H1 (cell line): Measurements from ENCODE around the gene GABRA4. TPM values are rescaled to one million over a fixed set of nuclear protein-coding genes. Genes with fewer than 3 reads are reported as not detected.

Source experiments
- CBX8 ChIP-seq: fragments of 300-800, 300-1000 bp; sonication (generic); IDR thresholded peaks from 2 replicates; pipeline ENCODE4 v1.7.1; 2016; ENCODE audit warnings: low read depth, low read length, borderline replicate concordance
- CTCF ChIP-seq, 3 experiments: IDR thresholded peaks; 1 replicate in 2 of 3; 2 replicates in 1 of 3; pipeline versions ENCODE4 v1.5.1 to v1.6.1; 2011; ENCODE audit warnings: low read length in 3 of 3, mild to moderate bottlenecking in 3 of 3, inconsistent platforms in 2 of 3, low read depth in 1 of 3, moderate library complexity in 1 of 3; ENCODE audit not compliant: insufficient read depth in 1 of 3; ENCODE audit errors: control extremely low read depth in 1 of 3
- JUN ChIP-seq: IDR thresholded peaks from 2 replicates; pipeline ENCODE4 v1.6.1; 2011; ENCODE audit warnings: low read depth, mild to moderate bottlenecking, improper control_type of control experiment, low read length
- NANOG ChIP-seq: IDR thresholded peaks from 2 replicates; pipeline ENCODE4 v1.6.1; 2011; ENCODE audit warnings: low read length, low read depth, mild to moderate bottlenecking, inconsistent platforms; ENCODE audit not compliant: insufficient read depth, poor library complexity, severe bottlenecking
- POLR2A ChIP-seq, 2 experiments: IDR thresholded peaks; 1 replicate in 1 of 2; 2 replicates in 1 of 2; pipeline ENCODE4 v1.6.1; 2011; ENCODE audit warnings: low read depth in 2 of 2, low read length in 2 of 2, mild to moderate bottlenecking in 2 of 2; ENCODE audit errors: control extremely low read depth in 1 of 2
- POU5F1 ChIP-seq: IDR thresholded peaks from 2 replicates; pipeline ENCODE4 v1.6.1; 2011; ENCODE audit warnings: low read depth, mild to moderate bottlenecking, low read length, moderate library complexity
- SAP30 ChIP-seq: fragments of 300-600 bp; sonication (generic); IDR thresholded peaks from 2 replicates; pipeline ENCODE4 v1.7.1; 2012; ENCODE audit warnings: low read length, moderate library complexity, mild to moderate bottlenecking, inconsistent platforms; ENCODE audit not compliant: insufficient read depth, insufficient replicate concordance
- TAF7 ChIP-seq: optimal IDR thresholded peaks from 2 replicates; pipeline ENCODE3; 2011; ENCODE audit warnings: low read depth, mild to moderate bottlenecking, inconsistent platforms, low read length, moderate library complexity, borderline replicate concordance
- polyA plus RNA-seq, 7 experiments: library from polyadenylated mRNA; depleted of rRNA in 3 of 7; stranded (reverse) in 5 of 7; unstranded in 2 of 7; fragments of >200 nt in 5 of 7; fragments of 200-250 nt in 2 of 7; gene quantifications; 1 replicate in 5 of 7; 2 replicates in 1 of 7; 4 replicates in 1 of 7; pipeline versions ENCODE4 v1.2.1 to v1.2.3, GENCODE V29; 2011 to 2013; ENCODE audit warnings: missing spikeins in 2 of 7, mixed read lengths in 2 of 7
- total RNA-seq: library from RNA; stranded (reverse); fragmentation: NEBNext Ultra II Directional; extraction: Animal tissue kit (Norgen Biotek cat#: 25700); gene quantifications from 2 replicates; pipeline ENCODE4 v1.2.1, GENCODE V29; 2021
- TF ChIP-seq, protein P1 (sequence below): fragments of 300-600 bp; sonication (generic); IDR thresholded peaks from 2 replicates; pipeline ENCODE4 v1.7.1; 2012; ENCODE audit warnings: low read length, moderate library complexity, mild to moderate bottlenecking, inconsistent platforms; ENCODE audit not compliant: insufficient replicate concordance

Gene GABRA4
- total and polyA plus RNA-seq, 2 of the 8 experiments (the other 6 are each of a cell fraction or from before 2014, with no cell fraction given) = 0.09 to 0.37 TPM

GRCh38 chr4:46874811-46875210 lies 118.6 kb downstream of the GABRA4 start (continued):
- TF ChIP-seq, protein P1, sequence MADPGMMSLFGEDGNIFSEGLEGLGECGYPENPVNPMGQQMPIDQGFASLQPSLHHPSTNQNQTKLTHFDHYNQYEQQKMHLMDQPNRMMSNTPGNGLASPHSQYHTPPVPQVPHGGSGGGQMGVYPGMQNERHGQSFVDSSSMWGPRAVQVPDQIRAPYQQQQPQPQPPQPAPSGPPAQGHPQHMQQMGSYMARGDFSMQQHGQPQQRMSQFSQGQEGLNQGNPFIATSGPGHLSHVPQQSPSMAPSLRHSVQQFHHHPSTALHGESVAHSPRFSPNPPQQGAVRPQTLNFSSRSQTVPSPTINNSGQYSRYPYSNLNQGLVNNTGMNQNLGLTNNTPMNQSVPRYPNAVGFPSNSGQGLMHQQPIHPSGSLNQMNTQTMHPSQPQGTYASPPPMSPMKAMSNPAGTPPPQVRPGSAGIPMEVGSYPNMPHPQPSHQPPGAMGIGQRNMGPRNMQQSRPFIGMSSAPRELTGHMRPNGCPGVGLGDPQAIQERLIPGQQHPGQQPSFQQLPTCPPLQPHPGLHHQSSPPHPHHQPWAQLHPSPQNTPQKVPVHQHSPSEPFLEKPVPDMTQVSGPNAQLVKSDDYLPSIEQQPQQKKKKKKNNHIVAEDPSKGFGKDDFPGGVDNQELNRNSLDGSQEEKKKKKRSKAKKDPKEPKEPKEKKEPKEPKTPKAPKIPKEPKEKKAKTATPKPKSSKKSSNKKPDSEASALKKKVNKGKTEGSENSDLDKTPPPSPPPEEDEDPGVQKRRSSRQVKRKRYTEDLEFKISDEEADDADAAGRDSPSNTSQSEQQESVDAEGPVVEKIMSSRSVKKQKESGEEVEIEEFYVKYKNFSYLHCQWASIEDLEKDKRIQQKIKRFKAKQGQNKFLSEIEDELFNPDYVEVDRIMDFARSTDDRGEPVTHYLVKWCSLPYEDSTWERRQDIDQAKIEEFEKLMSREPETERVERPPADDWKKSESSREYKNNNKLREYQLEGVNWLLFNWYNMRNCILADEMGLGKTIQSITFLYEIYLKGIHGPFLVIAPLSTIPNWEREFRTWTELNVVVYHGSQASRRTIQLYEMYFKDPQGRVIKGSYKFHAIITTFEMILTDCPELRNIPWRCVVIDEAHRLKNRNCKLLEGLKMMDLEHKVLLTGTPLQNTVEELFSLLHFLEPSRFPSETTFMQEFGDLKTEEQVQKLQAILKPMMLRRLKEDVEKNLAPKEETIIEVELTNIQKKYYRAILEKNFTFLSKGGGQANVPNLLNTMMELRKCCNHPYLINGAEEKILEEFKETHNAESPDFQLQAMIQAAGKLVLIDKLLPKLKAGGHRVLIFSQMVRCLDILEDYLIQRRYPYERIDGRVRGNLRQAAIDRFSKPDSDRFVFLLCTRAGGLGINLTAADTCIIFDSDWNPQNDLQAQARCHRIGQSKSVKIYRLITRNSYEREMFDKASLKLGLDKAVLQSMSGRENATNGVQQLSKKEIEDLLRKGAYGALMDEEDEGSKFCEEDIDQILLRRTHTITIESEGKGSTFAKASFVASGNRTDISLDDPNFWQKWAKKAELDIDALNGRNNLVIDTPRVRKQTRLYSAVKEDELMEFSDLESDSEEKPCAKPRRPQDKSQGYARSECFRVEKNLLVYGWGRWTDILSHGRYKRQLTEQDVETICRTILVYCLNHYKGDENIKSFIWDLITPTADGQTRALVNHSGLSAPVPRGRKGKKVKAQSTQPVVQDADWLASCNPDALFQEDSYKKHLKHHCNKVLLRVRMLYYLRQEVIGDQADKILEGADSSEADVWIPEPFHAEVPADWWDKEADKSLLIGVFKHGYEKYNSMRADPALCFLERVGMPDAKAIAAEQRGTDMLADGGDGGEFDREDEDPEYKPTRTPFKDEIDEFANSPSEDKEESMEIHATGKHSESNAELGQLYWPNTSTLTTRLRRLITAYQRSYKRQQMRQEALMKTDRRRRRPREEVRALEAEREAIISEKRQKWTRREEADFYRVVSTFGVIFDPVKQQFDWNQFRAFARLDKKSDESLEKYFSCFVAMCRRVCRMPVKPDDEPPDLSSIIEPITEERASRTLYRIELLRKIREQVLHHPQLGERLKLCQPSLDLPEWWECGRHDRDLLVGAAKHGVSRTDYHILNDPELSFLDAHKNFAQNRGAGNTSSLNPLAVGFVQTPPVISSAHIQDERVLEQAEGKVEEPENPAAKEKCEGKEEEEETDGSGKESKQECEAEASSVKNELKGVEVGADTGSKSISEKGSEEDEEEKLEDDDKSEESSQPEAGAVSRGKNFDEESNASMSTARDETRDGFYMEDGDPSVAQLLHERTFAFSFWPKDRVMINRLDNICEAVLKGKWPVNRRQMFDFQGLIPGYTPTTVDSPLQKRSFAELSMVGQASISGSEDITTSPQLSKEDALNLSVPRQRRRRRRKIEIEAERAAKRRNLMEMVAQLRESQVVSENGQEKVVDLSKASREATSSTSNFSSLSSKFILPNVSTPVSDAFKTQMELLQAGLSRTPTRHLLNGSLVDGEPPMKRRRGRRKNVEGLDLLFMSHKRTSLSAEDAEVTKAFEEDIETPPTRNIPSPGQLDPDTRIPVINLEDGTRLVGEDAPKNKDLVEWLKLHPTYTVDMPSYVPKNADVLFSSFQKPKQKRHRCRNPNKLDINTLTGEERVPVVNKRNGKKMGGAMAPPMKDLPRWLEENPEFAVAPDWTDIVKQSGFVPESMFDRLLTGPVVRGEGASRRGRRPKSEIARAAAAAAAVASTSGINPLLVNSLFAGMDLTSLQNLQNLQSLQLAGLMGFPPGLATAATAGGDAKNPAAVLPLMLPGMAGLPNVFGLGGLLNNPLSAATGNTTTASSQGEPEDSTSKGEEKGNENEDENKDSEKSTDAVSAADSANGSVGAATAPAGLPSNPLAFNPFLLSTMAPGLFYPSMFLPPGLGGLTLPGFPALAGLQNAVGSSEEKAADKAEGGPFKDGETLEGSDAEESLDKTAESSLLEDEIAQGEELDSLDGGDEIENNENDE = no peak
- TF ChIP-seq POU5F1 = no peak
- TF ChIP-seq NANOG = no peak
- TF ChIP-seq CTCF (IDR thresholded peaks at IDR 0.05; ENCODE audit: control extremely low read depth in 1 of 3, insufficient read depth in 1 of 3, low read depth in 1 of 3, low read length in 3 of 3) = no peak
- no peak for TF ChIP-seq JUN
- TF ChIP-seq SAP30 = no peak
- no peak for TF ChIP-seq CBX8
- TF ChIP-seq POLR2A (IDR thresholded peaks at IDR 0.05; ENCODE audit: control extremely low read depth in 1 of 2, low read depth in 2 of 2, low read length in 2 of 2) = no peak
- no peak for TF ChIP-seq TAF7
